ENCODE data around the gene MALT1. TPM values are rescaled to one million over a fixed set of nuclear protein-coding genes. Genes with fewer than 3 reads are reported as not detected.

The MALT1 gene
- total RNA-seq, 4 donors from 2014 or later, result 18.3 to 27.5 (median 22.6) TPM

DNA sequence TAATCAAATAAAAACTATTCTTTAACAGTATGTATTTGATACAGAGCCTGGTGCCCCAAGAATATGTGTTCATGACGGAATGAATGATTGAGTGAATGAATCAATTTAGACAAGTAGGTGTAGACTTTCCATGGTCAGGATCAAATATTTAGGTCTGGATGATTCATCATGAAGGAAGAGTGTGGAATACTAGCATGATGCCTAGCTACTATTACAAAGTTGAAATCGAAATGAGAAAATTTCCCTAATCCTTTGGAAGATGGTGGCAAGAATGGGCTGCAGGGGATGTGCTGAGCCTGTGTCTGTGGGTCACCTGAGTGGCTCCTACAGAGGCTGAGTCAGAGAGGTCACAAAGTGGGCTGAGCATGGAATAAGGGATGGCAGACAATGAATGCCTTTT is 3.1 kb upstream of the MALT1 start:
- Histone ChIP-seq H3K27ac (replicated peaks in 1 of 4) (no peak overlapping the region), H3K9me3 (no peaks in the 10 kb centered on the region), H3K36me3 (no peaks in the 10 kb centered on the region), H3K4me1 (peaks cover 14 to 18% (median 16%) of the 10 kb centered on the region in 4 donors), H3K27me3 (no peaks in the 10 kb centered on the region), H3K4me3 (no peak overlapping the region)
- no peak for DNase-seq (ENCODE audit: extremely low spot score)
- WGBS, result 93% methylated on average over 2 of the region's 2 CpGs
- TF ChIP-seq POLR2AphosphoS5 (IDR thresholded peaks at IDR 0.05), result no peak
- TF ChIP-seq, protein P1, sequence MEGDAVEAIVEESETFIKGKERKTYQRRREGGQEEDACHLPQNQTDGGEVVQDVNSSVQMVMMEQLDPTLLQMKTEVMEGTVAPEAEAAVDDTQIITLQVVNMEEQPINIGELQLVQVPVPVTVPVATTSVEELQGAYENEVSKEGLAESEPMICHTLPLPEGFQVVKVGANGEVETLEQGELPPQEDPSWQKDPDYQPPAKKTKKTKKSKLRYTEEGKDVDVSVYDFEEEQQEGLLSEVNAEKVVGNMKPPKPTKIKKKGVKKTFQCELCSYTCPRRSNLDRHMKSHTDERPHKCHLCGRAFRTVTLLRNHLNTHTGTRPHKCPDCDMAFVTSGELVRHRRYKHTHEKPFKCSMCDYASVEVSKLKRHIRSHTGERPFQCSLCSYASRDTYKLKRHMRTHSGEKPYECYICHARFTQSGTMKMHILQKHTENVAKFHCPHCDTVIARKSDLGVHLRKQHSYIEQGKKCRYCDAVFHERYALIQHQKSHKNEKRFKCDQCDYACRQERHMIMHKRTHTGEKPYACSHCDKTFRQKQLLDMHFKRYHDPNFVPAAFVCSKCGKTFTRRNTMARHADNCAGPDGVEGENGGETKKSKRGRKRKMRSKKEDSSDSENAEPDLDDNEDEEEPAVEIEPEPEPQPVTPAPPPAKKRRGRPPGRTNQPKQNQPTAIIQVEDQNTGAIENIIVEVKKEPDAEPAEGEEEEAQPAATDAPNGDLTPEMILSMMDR (IDR thresholded peaks at IDR 0.05), result no peak
- TF ChIP-seq POLR2A (IDR thresholded peaks at IDR 0.05; ENCODE audit: low read depth), result no peak
- TF ChIP-seq EP300 (IDR thresholded peaks at IDR 0.05), result no peak
- intact Hi-C loops (cut with DNase I), result no loop called here

DNA sequence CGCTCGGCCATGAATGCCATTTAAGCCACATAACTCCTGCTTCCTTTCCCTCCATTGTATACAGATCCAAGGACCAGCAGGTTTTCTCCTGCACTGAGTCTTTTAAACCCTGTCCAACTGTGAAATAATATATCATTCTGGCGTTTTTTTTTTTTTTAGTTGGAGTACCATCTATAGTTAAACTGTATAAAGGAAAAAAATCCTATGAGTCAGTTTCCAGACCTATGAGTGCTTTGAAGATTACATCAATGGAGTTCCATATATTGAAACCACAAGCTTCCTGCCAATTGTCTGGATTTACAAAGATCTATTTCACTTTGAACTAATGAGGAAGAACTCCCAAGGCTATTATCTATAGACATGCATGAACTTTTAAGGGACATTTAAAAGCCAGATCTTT is 2.4 kb upstream of the MALT1 start:
- WGBS, result 71% methylated on average over 3 of the region's 3 CpGs
- Histone ChIP-seq H3K36me3 (peaks cover 0 to under 1% (median 0%) of the 10 kb centered on the region in 4 donors), H3K9me3 (no peaks in the 10 kb centered on the region), H3K4me1 (peaks cover 14 to 22% (median 16%) of the 10 kb centered on the region in 4 donors), H3K4me3 (no peak overlapping the region), H3K27me3 (no peaks in the 10 kb centered on the region), H3K27ac (replicated peaks in 1 of 4) (no peak overlapping the region)
- intact Hi-C loops (cut with DNase I), result no loop called here
- DNase-seq (ENCODE audit: extremely low spot score), result no peak
- TF ChIP-seq POLR2AphosphoS5 (IDR thresholded peaks at IDR 0.05), result no peak
- no peak for TF ChIP-seq POLR2A (IDR thresholded peaks at IDR 0.05; ENCODE audit: low read depth)
- TF ChIP-seq, protein P1 (IDR thresholded peaks at IDR 0.05), result no peak
- no peak for TF ChIP-seq EP300 (IDR thresholded peaks at IDR 0.05)

DNA sequence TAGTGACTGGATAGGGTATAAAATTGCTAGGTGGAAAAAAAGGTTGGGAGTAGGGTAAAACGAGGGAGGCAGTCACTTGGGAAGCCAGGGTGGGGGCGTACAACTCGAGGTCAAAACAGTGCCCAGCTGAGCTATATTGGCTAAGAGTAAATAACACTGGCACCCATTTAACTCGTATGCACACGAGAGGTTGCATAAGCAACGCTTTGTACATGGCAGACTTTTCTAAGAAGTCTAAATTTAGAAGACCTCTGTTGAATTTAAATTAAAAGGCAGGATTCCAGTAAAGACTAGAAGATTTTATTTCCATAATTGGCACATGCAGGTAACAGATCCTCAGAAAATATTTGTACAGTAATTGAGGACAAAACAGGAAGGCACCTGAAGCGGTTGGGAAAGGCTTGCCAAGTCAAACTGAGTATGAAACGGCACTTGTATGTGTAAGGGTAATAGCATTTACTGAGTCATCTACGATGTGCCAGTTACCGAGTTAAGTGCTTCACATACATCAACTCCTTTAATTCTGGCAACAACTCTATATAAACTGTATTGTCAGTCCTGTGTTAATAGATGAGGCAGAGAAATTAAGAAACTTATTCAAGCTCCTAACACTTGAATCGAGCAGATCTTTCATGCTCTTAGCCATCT is 1.4 kb upstream of the MALT1 start:
- 79% methylated on average over 11 of the region's 11 CpGs for WGBS
- intact Hi-C loops (cut with DNase I), result loop anchor here (5.0 to 10.0 kb wide), 2 partner anchors 143 to 465 kb away; partner anchors contain the start of gene SEC11C
- TF ChIP-seq POLR2AphosphoS5 (IDR thresholded peaks at IDR 0.05) (no peak), EP300 (IDR thresholded peaks at IDR 0.05) (no peak), POLR2A (IDR thresholded peaks at IDR 0.05; ENCODE audit: low read depth) (no peak)
- TF ChIP-seq, protein P1 (IDR thresholded peaks at IDR 0.05), result no peak

DNA sequence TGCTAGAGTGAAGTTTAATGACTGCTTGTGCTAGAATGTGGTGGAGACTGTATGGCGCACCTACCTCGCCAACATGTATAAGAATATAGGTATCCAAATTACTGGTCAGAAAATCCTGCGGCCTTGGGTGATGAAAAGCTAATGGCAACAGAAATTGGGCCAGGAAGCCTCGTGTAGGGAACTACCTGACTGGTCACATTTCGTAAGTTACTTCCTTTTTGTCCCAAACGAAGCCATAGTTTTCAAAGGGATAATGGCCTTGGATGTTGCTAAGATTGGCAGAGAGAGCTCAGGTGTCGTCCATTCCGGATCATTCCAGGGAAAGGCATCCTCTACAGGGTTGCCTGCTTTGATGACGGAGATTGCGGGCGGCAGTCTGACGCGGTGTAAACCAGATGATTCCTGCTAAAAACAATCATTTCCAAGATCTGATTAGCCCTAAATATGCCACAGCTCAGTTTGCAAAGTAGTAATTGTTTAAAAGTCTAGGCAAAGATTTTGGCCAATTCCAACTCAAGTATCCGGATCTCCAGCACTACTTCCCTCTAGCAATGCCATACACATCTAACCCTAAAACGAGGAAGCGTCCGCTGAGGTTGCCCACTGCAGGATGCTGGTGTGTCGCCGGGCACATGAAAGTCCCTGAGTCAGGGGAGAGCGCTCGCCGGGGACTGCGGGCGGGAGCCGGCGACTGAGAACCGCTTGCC is 708 bp upstream of the MALT1 start:
- intact Hi-C loops (cut with DNase I), result loop anchor here (5.0 to 10.0 kb wide), 2 partner anchors 143 to 464 kb away; partner anchors contain the start of gene SEC11C
- Histone ChIP-seq H3K36me3 (peaks cover 0 to 5% (median 0%) of the 10 kb centered on the region in 4 donors), H3K4me3 (peak overlapping the region; percentile 86 to 96 (median 92)), H3K4me1 (peaks cover 14 to 22% (median 16%) of the 10 kb centered on the region in 4 donors), H3K27ac (replicated peaks in 1 of 4) (peak overlapping the region; percentile 96 to 97 (median 96)), H3K27me3 (no peaks in the 10 kb centered on the region), H3K9me3 (no peaks in the 10 kb centered on the region)
- WGBS, result 27% methylated on average over 27 of the region's 27 CpGs
- DNase-seq (ENCODE audit: extremely low spot score), result no peak
- TF ChIP-seq, protein P1 (IDR thresholded peaks at IDR 0.05), result no peak
- TF ChIP-seq POLR2AphosphoS5 (IDR thresholded peaks at IDR 0.05) (no peak), POLR2A (IDR thresholded peaks at IDR 0.05; ENCODE audit: low read depth) (no peak), EP300 (IDR thresholded peaks at IDR 0.05) (no peak)

More for the DNA sequence above, 1.4 kb upstream of the MALT1 start:
- no peak overlapping the region for H3K4me3 ChIP-seq
- no peak overlapping the region for H3K27ac ChIP-seq (replicated peaks in 1 of 4)
- peaks cover 0 to 5% (median 0%) of the 10 kb centered on the region in 4 donors for H3K36me3 ChIP-seq
- DNase-seq (ENCODE audit: extremely low spot score), result no peak
- H3K4me1 ChIP-seq, result peaks cover 14 to 22% (median 16%) of the 10 kb centered on the region in 4 donors
- H3K9me3 ChIP-seq, result no peaks in the 10 kb centered on the region
- no peaks in the 10 kb centered on the region for H3K27me3 ChIP-seq

Data from esophagus muscularis mucosa (tissue), 4 donors.